Stimulated activated CD8-positive, alpha-beta memory T cell treated with anti-CD3 and anti-CD28 coated beads, Interleukin-4, amount 100 ng/mL, for 1 hour (primary cell): ENCODE measurements around the gene ZBTB21.

ENCODE experiments used
- DNase-seq, 2 donors: peaks; one replicate each; pipeline ENCODE4 v3.0.0-alpha.2; 2020; ENCODE audit warnings: low read depth in 2 of 2, low spot score in 1 of 2

Gene ZBTB21

DNA sequence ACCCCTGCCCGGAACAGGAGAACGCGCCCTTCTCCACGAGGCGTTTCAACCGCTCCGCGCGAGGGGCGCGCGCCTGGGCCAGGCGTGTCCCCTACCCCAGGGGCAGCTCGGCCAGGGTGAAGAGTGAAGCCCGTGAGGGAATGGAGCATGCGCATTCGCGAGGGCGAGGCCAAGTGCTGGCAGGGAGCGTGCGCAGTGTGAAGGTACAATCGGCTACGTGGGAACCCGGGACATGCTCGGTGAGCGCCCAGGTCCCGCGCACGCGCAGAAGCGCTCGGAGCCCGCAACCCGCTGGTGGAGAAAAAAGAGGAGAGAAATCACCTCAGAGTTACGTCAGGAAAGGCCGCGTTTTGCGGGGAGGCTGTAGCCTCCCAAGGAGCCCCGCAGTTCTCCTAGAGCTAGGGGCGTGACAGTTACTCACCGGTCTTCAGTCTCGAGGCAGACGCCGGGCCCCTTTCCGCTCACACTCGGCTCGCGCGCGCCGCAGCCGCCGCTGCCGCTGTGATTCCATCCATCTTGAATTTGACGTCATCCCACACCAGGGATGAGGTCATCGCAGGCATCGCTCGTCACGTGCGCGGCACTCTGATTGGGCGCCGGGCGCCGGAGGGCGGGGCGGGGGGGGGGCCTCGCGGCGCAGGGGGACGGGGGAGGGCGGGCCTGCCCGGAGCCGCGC lies at the start of gene ZBTB21:
ZBTB21 (minus strand) TSS at position 530 of the 676 bp plus-strand sequence. CDS start 16,265 bp downstream, outside the sequence.
- DNase-seq = peak; percentile 96 to 98

DNA sequence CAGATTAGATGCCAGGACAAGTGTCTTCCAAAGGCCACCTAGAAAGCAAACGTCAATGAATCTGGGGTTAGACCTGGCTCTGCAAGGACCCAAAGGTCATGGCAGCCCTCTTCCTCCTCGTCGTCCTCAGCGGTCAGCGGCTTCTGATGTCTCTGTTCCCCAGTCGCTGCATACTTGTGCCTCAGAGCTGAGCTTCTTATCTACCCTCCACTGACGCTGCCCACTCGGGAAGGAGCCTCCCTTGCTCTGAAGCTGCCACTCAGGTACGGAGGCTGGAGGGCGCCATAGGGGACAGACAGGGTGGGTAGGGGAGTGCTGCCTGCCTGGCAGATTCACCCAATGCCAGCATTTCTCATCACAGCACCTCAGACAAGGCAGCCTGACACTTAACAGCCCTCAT lies 49.6 kb upstream of the ZBTB21 start:
- no peak for DNase-seq

DNA sequence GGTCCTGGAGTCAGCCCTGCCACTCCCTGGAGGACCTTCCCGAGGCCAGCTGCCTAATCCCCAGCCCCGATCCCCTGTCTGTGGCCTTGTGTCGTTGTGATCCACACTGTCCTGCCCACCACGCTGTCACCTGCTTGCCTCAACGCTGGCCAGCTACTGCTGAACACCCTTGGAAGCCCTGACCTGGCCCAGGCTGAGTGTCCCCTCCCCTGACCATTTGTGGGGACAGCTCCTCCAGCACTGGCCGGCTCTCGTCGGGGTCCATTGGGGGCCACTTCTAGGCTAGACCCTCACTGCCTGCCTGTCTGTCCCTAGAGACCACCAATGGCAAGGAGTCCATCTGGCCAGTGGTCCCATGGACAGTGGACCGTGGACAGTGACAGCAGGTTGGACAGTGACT lies 49.0 kb upstream of the ZBTB21 start:
- no peak for DNase-seq

DNA sequence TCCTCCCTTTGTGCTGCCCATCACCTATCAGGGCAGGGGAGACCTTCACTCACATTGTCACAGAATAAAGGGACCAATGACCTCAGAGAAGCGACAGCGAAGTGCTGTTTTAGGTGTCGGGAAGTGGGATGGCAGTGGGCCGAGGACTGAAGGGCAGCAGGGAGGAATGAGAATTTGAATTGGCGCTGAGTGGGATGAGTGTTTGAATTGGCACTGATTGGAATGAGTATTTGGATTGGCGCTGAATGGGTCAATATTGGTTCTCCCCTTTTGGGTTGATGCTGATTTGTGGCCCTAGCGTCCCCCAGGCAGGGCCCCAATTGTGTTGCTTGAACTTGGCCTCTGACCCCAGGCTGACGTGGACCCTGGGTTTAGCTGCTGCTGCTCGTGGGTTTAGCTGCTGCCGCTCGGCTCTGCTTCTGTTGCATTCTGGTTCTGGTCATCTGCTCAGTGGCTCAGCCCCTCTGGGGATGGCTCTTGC lies 48.5 kb upstream of the ZBTB21 start:
- DNase-seq = no peak

GRCh38 chr21:42057851-42058437 lies 47.8 kb upstream of the ZBTB21 start:
- no peak for DNase-seq

- no peak for DNase-seq
These were observed 47.0 kb upstream of the ZBTB21 start for GRCh38 chr21:42056996-42057689.

GRCh38 chr21:42056468-42056867 lies 46.3 kb upstream of the ZBTB21 start:
- no peak for DNase-seq

GRCh38 chr21:42055425-42055824 lies 45.3 kb upstream of the ZBTB21 start:
- no peak for DNase-seq

GRCh38 chr21:42051788-42052187 lies 41.6 kb upstream of the ZBTB21 start:
- no peak for DNase-seq

GRCh38 chr21:42049578-42050430 lies 39.6 kb upstream of the ZBTB21 start:
- DNase-seq = no peak

- DNase-seq = no peak
These were observed 38.9 kb upstream of the ZBTB21 start for GRCh38 chr21:42048870-42049577.

GRCh38 chr21:42047821-42048613 lies 37.9 kb upstream of the ZBTB21 start:
- DNase-seq = no peak

GRCh38 chr21:42044871-42045495 lies 34.8 kb upstream of the ZBTB21 start:
- no peak for DNase-seq

DNA sequence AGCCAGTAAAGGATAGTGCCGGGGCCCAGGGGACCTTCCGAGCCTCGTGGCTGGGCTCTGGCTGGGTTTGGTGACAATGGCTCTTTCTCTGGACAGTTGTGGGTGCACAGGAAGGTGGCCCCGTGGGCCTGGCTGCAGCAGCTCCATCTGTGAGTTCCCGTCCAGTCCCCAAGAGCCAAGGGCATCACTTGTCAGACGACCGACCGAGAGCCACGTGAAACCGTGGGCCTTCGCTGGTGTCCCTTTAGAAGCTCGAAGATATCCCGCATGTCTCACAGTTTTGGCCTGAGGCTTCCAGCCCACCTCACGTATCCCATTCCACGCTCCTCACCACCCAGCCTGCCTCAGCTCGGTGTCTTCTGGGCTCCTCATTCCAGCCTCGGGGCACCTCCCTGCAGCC lies 33.8 kb upstream of the ZBTB21 start:
- DNase-seq = no peak

DNA sequence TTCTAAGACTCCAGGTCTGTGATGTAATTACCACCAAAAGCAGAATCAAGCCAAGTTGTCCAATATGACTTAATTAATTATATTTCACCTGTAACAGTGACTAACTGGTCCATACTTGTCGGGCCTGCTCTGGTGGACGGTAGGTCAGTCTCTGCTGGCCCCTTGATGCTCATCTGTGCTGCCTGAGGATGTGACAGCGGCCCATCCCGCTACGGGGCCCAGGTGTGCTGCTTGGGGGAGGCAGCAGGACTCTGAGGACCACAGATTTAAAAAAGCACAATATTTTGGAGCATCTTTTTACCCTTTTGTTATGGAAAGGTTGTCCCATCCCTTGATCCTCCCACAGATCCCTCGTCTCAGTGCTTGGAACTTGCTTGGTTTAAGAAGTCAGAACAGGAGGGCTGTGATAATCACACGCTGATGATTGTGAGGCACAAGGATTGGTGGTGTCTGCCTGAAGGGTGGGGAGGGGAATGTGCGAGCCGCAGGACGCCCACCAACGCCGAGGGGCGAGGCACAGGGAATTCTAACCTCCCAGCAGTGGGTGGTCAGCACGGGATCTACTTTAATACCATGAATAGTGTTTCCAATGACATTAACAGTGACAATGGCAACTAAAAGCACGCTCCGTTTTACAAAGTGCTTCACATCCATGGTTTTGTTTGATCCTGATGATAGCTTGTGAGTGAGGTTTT lies 33.2 kb upstream of the ZBTB21 start:
- no peak for DNase-seq

DNA sequence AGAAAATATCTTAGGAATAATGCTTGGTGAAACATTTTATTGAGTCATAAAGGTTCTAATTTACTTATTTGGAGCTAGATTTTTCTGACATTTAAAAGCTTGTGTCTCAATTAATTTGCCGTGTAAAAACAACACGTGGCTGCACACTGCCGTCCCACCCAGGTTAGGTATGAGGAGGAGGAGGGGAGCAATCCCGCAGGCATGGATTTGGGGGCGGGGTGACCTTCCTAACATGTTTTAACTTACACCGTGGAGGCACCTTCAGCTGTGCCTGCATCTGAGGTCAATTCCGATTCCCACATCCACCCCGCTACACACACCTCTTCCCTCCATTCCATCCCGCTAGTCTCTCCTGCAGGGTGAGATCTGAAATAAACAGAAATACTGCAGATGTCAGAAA lies 32.5 kb upstream of the ZBTB21 start:
- no peak for DNase-seq

DNA sequence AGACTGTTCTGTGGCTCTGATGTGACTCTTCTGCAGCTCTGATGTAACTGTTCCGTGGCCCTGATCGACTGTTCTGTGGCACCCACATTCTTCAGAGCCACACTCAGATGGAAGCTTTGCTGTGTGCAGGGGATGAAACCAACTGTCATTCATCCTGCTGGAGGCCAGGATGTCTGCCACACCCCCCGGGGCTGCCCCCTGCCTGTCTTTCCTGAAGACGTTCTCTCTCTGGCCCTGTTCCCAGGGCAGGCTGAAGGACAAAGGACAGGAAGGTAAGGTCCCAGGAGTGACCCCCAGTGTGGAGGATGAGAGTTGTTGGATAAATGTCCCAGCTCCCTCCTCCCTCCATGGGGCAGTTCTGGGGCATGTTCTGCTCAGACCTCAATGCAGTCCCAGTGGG lies 31.6 kb upstream of the ZBTB21 start:
- no peak for DNase-seq

- no peak for DNase-seq
These were observed 31.1 kb upstream of the ZBTB21 start for GRCh38 chr21:42041246-42041645.
